K562 (cell line): ENCODE data around the gene CLIP2. TPM values are rescaled to one million over a fixed set of nuclear protein-coding genes. Genes with fewer than 3 reads are reported as not detected.

ENCODE experiments used
- ATAC-seq: fragments of 200-7000 bp; cut with Tn5 transposase; 3 replicates; pipeline ENCODE4 v1.9.1; 2020; ENCODE audit warnings: moderate library complexity
- BruUV-seq: library from RNA; stranded (reverse); fragments of 400-500 nt; replicated peaks from 2 replicates; lab custom pipeline; 2021; lab: Mats Ljungman, UMichigan
- CTCF ChIA-PET: fragments of 300-600 bp; formaldehyde crosslinking; extraction: SDS; loops from one replicate; lab custom pipeline; 2021; ENCODE audit warnings: low intra/inter-chr PET ratio; lab: Yijun Ruan, JAX
- POLR2A ChIA-PET: fragments of 300-600, 350-650 bp; sonication (Branson Sonifier 250); formaldehyde crosslinking; extraction: SDS; loops from one replicate; lab custom pipeline; 2021; ENCODE audit warnings: antibody characterized with exemption, inconsistent platforms; lab: Yijun Ruan, JAX
- DNase-seq, 4 experiments: peaks; one replicate each; pipeline versions ENCODE4 v3.0.0 to v3.0.0-alpha.2; 2011 to 2018; ENCODE audit warnings: low spot score in 3 of 4, mixed read lengths in 3 of 4; ENCODE audit errors: extremely low read depth in 1 of 4
- FAIRE-seq: peaks from 2 replicates; lab custom pipeline; 2011; peaks lifted over from hg19 to GRCh38; lab: Jason Lieb, UNC
- H2AFZ ChIP-seq: 2 replicates; pipeline ENCODE4 v1.6.0; 2011; ENCODE audit warnings: low read depth, low read length, control low read depth, inconsistent platforms
- H3K27ac ChIP-seq: fragments of 200-600 bp; 3 replicates; pipeline ENCODE4 v1.8.0; 2011; ENCODE audit warnings: low read depth, mild to moderate bottlenecking, control low read depth, inconsistent platforms, low read length, moderate library complexity, mixed read lengths; ENCODE audit errors: extremely low read depth
- H3K27me3 ChIP-seq, 2 experiments: fragments of 300-600 bp in 1 of 2; 2 replicates in 1 of 2; 3 replicates in 1 of 2; pipeline versions ENCODE4 v1.6.0 to v1.8.0; 2011; ENCODE audit warnings: inconsistent platforms in 2 of 2, low read length in 2 of 2, mild to moderate bottlenecking in 1 of 2, mixed read lengths in 1 of 2, moderate library complexity in 1 of 2; ENCODE audit not compliant: control insufficient read depth in 2 of 2, insufficient read depth in 2 of 2
- H3K36me3 ChIP-seq: fragments of 300-600 bp; 3 replicates; pipeline ENCODE4 v1.8.0; 2011; ENCODE audit warnings: mild to moderate bottlenecking, low read length, inconsistent platforms; ENCODE audit not compliant: control insufficient read depth, insufficient read depth
- H3K4me1 ChIP-seq, 2 experiments: fragments of 200-600 bp in 1 of 2; replicated peaks in 1 of 2; 2 replicates in 1 of 2; 3 replicates in 1 of 2; pipeline versions ENCODE4 v1.5.1 to v1.8.0; 2011; ENCODE audit warnings: inconsistent platforms in 2 of 2, low read length in 2 of 2, mild to moderate bottlenecking in 1 of 2, mixed read lengths in 1 of 2, moderate library complexity in 1 of 2; ENCODE audit not compliant: control insufficient read depth in 2 of 2, insufficient read depth in 2 of 2
- H3K4me2 ChIP-seq: 2 replicates; pipeline ENCODE4 v1.6.1; 2011; ENCODE audit warnings: low read length, control low read depth, inconsistent platforms, mixed read lengths; ENCODE audit not compliant: insufficient read depth
- H3K4me3 ChIP-seq: fragments of 200-600 bp; sonication (generic), shearing (Covaris generic); 2 replicates; pipeline ENCODE4 v1.5.1; 2016; ENCODE audit warnings: control low read depth, inconsistent platforms
- H3K79me2 ChIP-seq: fragments of 200-600 bp; 3 replicates; pipeline ENCODE4 v1.8.0; 2011; ENCODE audit warnings: low read length, inconsistent platforms; ENCODE audit not compliant: control insufficient read depth, insufficient read depth
- H3K9ac ChIP-seq, 2 experiments: 2 replicates each; pipeline versions ENCODE4 v1.6.0 to v1.6.1; 2011; ENCODE audit warnings: low read depth in 2 of 2, low read length in 2 of 2, control low read depth in 1 of 2, inconsistent platforms in 1 of 2, mild to moderate bottlenecking in 1 of 2, mixed read lengths in 1 of 2; ENCODE audit not compliant: insufficient read depth in 1 of 2
- H3K9me1 ChIP-seq: one replicate; pipeline ENCODE4 v1.6.0; 2011; ENCODE audit warnings: inconsistent platforms, mild to moderate bottlenecking, low read length, moderate library complexity; ENCODE audit not compliant: control insufficient read depth, insufficient read depth
- H3K9me3 ChIP-seq: replicated peaks from 2 replicates; pipeline ENCODE4 v1.5.1; 2011; ENCODE audit warnings: low read depth, low read length, inconsistent platforms; ENCODE audit not compliant: control insufficient read depth, insufficient read depth
- H4K20me1 ChIP-seq: replicated peaks from 2 replicates; pipeline ENCODE4 v1.6.1; 2011; ENCODE audit warnings: low read length, inconsistent platforms, mixed read lengths; ENCODE audit not compliant: control insufficient read depth, insufficient read depth
- GATA2 ChIP-seq: sonication (generic); formaldehyde crosslinking; IDR thresholded peaks from 2 replicates; pipeline ENCODE4 v1.4.0; 2020; ENCODE audit warnings: mild to moderate bottlenecking, missing genetic modification reagents
- MLLT1 ChIP-seq, 2 experiments: fragments of 450-650 bp; IDR thresholded peaks; 2 replicates each; pipeline ENCODE4 v1.6.1; 2016
- ZNF740 ChIP-seq, 3 experiments: fragments of 200-800 bp in 1 of 3; sonication (Bioruptor generic) in 1 of 3; sonication (generic) in 1 of 3; formaldehyde crosslinking in 1 of 3; IDR thresholded peaks; 2 replicates each; pipeline versions ENCODE4 v1.6.1 to v1.8.0; 2016 to 2022; ENCODE audit warnings: mild to moderate bottlenecking in 2 of 3, missing compliant biosample characterization in 2 of 3, missing genetic modification characterization in 2 of 3, missing genetic modification reagents in 1 of 3
- WGBS: fragments of 100-300 bp; shearing (Covaris generic); methylation state at CpG from one replicate; pipeline ENCODE4 v1.1.6; 2016; ENCODE audit warnings: low coverage, mixed read lengths; ENCODE audit not compliant: insufficient coverage; ENCODE audit errors: missing lambda C conversion rate; 5-methylcytosine and 5-hydroxymethylcytosine counted together
- in situ Hi-C: fragments of 300-500 bp; cut with MboI; formaldehyde crosslinking; loops from 4 replicates; pipeline ENCODE4 v1.15.0; 2018; ENCODE audit warnings: inconsistent platforms, mixed read lengths
- intact Hi-C: fragments of 100-400 bp; cut with micrococcal nuclease; formaldehyde crosslinking; loops from 2 replicates; pipeline ENCODE4 v1.14.2; 2022
- polyA plus RNA-seq, 8 experiments: library from polyadenylated mRNA; depleted of rRNA in 4 of 8; stranded (reverse) in 5 of 8; unstranded in 3 of 8; fragments of >200 nt; fragmentation: Nextera tagmentation in 2 of 8; fragmentation: Illumina TruSeq in 1 of 8; extraction: Ambion mirVana in 2 of 8; extraction: Trizol in 1 of 8; gene quantifications; 2 replicates each; pipeline versions ENCODE4 v1.2.1 to v1.2.3, GENCODE V29; 2011 to 2014; ENCODE audit warnings: inconsistent platforms in 1 of 8, missing spikeins in 1 of 8
- total RNA-seq, 7 experiments: library from RNA; depleted of rRNA in 6 of 7; stranded (reverse); fragments of >200 nt in 6 of 7; fragmentation: Illumina TruSeq in 2 of 7; extraction: Trizol in 2 of 7; gene quantifications; 2 replicates each; pipeline versions ENCODE4 v1.2.1 to v1.2.3, GENCODE V29; 2011 to 2021; ENCODE audit warnings: low replicate concordance in 1 of 7

The CLIP2 gene
- total and polyA plus RNA-seq, 9 of the 15 experiments (the other 6 are each of a cell fraction or from before 2014, with no cell fraction given): 0.07 to 5.4 (median 2.1) TPM

- WGBS: 31% methylated on average over 8 of the region's 8 CpGs
- H3K27ac ChIP-seq: no peak overlapping the region
- ATAC-seq: no peak
- TF ChIP-seq GATA2 (CRISPR knock-in tag) (no peak), ZNF740 (CRISPR knock-in tag; IDR thresholded peaks at IDR 0.05) (no peak), ZNF740 (tag; IDR thresholded peaks at IDR 0.05) (no peak), MLLT1 (IDR thresholded peaks at IDR 0.05) (no peak)
- TF ChIP-seq, all 486 proteins: peak for 0
- BruUV-seq: no TSS peak
- CTCF ChIA-PET: interaction anchor here (1.2 to 2.6 kb wide), 3 partner anchors 149 to 628 kb away, joined by 5 to 11 read pairs (median 8); no protein-coding TSS in a partner anchor
- H3K79me2 ChIP-seq: no peaks in the 10 kb centered on the region
- POLR2A ChIA-PET: no interaction called here
- in situ Hi-C loops (loop anchor here (25.0 kb wide), 1 partner anchor 619 kb away; no protein-coding TSS in a partner anchor), intact Hi-C loops (no loop called here)
- no peaks in the 10 kb centered on the region for H3K36me3 ChIP-seq
- H3K4me1 ChIP-seq: peaks cover 0 to 8% of the 10 kb centered on the region in 2 experiments; a peak in 1 of 5 replicates
- no peaks in the 10 kb centered on the region for H4K20me1 ChIP-seq
- H3K9me3 ChIP-seq: no peaks in the 10 kb centered on the region; the same call in 1 of the 2 replicates
- no peak overlapping the region for H3K9ac ChIP-seq
- H2AFZ ChIP-seq: no peak overlapping the region
- DNase-seq: no peak
- peaks cover 0 to 2% of the 10 kb centered on the region in 2 experiments; a peak in 2 of 5 replicates for H3K27me3 ChIP-seq
- H3K4me2 ChIP-seq: no peak overlapping the region
- H3K4me3 ChIP-seq: no peak overlapping the region
- FAIRE-seq: no peak
- H3K9me1 ChIP-seq: no peaks in the 10 kb centered on the region
These were observed 128.9 kb downstream of the CLIP2 start for GRCh38 chr7:74418076-74418475.
